Activated B cell treated with CpG ODN at 0.5 μM for 24 hours (primary cell): Measurements from ENCODE around the gene SASH1. TPM values are rescaled to one million over a fixed set of nuclear protein-coding genes. Genes with fewer than 3 reads are reported as not detected.

Experiments used
- ATAC-seq: fragments of 200-7000 bp; cut with Tn5 transposase; one replicate; pipeline ENCODE4 v1.10.0; 2021; ENCODE audit warnings: low read depth, mild to moderate bottlenecking, moderate library complexity
- CTCF ChIA-PET: fragments of 350-600 bp; sonication (Branson Sonifier 250); formaldehyde crosslinking; loops from one replicate; lab custom pipeline; 2021; ENCODE audit warnings: antibody characterized with exemption; lab: Charles Lee
- POLR2A ChIA-PET: fragments of 350-600 bp; sonication (Branson Sonifier 250); formaldehyde crosslinking; loops from one replicate; lab custom pipeline; 2021; ENCODE audit warnings: antibody characterized with exemption; lab: Charles Lee
- DNase-seq: peaks from one replicate; pipeline ENCODE4 v3.0.0; 2022
- H3K27ac Mint-ChIP-seq: one replicate; pipeline ENCODE4 v1.8.0; 2020; ENCODE audit warnings: mixed read lengths
- H3K27me3 Mint-ChIP-seq: one replicate; pipeline ENCODE4 v1.8.0; 2021; ENCODE audit warnings: mixed read lengths
- H3K36me3 Mint-ChIP-seq: one replicate; pipeline ENCODE4 v1.8.0; 2021; ENCODE audit warnings: low read depth, mixed read lengths
- H3K4me1 Mint-ChIP-seq: one replicate; pipeline ENCODE4 v1.8.0; 2021; ENCODE audit warnings: mixed read lengths
- H3K4me3 Mint-ChIP-seq: one replicate; pipeline ENCODE4 v1.8.0; 2020; ENCODE audit warnings: mild to moderate bottlenecking, mixed read lengths
- H3K9me3 Mint-ChIP-seq: one replicate; pipeline ENCODE4 v1.8.0; 2020; ENCODE audit warnings: mixed read lengths
- CTCF ChIP-seq: fragments of 200-600 bp; IDR thresholded peaks from one replicate; pipeline ENCODE4 v1.8.0; 2022; ENCODE audit warnings: antibody characterized with exemption, mild to moderate bottlenecking
- intact Hi-C: fragments of 100-400 bp; cut with micrococcal nuclease; formaldehyde crosslinking; loops from one replicate; pipeline ENCODE4 v1.15.1; 2024
- total RNA-seq: library from RNA; stranded (reverse); gene quantifications from 2 replicates; pipeline ENCODE4 v1.2.3, GENCODE V29; 2022

Gene SASH1
- total RNA-seq, 1 donor from 2014 or later, result 0.49 TPM

- TF ChIP-seq CTCF, result no peak
- Mint-ChIP-seq H3K4me3 (no peak overlapping the region), H3K4me1 (no peaks in the 10 kb centered on the region), H3K9me3 (no peaks in the 10 kb centered on the region), H3K27ac (no peak overlapping the region), H3K36me3 (no peaks in the 10 kb centered on the region), H3K27me3 (peaks cover 8% of the 10 kb centered on the region)
- POLR2A ChIA-PET, result no interaction called here
- DNase-seq (no peak), ATAC-seq (no peak)
- CTCF ChIA-PET, result no interaction called here
- intact Hi-C loops, result no loop called here
These were observed 155.1 kb downstream of the SASH1 start for GRCh38 chr6:148497717-148498116.

DNA sequence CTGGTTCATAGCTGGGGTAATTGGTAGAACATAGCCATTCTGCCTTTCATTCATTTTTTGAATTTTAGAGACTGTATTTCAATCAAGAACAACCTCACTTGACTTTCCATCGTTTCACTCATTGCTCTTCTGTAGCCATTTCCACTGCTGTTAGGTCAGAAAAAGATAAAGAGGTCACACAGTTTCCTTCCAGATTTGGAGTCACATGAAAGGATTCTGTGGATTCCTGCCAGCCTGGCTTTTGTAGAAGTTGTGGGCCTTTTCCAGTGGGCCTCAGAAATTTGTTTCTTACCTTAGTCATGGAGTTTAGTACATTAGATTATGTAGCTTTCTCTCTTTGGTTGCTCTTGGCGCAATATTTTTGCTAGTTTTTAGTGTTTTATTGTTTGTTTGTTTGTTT lies 157.8 kb downstream of the SASH1 start:
- DNase-seq (no peak), ATAC-seq (no peak)
- Mint-ChIP-seq H3K27me3 (peaks cover 8% of the 10 kb centered on the region), H3K27ac (no peak overlapping the region), H3K4me3 (no peak overlapping the region), H3K36me3 (no peaks in the 10 kb centered on the region), H3K9me3 (no peaks in the 10 kb centered on the region), H3K4me1 (no peaks in the 10 kb centered on the region)
- POLR2A ChIA-PET, result no interaction called here
- no peak for TF ChIP-seq CTCF
- intact Hi-C loops, result no loop called here
- CTCF ChIA-PET, result no interaction called here

- ATAC-seq, result no peak
- no peaks in the 10 kb centered on the region for H3K36me3 Mint-ChIP-seq
- H3K4me3 Mint-ChIP-seq, result no peak overlapping the region
- H3K9me3 Mint-ChIP-seq, result no peaks in the 10 kb centered on the region
- TF ChIP-seq CTCF, result no peak
- intact Hi-C loops, result no loop called here
- peaks cover 8% of the 10 kb centered on the region for H3K27me3 Mint-ChIP-seq
- POLR2A ChIA-PET, result no interaction called here
- DNase-seq, result no peak
- no peak overlapping the region for H3K27ac Mint-ChIP-seq
- H3K4me1 Mint-ChIP-seq, result no peaks in the 10 kb centered on the region
- CTCF ChIA-PET, result no interaction called here
These were observed 158.5 kb downstream of the SASH1 start for GRCh38 chr6:148501178-148501590.

DNA sequence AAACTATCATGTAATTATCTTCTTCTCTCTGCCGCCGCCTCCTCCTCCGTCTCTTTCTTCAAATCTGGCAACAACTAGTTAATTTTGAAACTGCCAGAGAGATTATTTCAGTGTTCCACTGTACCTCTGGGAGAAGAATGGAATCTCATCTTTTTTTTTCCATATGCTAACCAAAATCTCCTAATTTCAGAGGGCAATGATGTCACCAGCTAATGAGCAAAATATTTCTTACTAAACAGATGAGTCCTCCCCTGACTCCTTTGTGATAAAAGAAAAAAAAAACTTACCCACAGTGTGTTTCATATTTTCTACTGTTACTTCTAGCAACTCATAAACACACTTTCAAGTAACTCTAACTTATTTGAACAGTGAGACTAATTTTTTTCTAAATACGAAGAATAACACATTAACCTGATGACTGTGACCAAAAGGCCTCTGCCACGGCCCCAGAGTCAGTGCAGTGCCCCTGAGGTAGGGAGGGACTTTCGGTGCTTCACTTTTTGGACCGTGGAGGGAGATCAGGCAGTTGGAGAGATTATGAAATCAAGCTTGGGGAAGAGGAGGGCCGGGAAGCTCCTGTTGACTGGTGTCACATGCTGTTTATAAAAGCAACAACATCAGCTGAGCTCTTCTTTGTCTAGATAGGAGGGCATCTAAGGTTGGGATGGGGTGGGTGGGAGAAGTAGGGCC lies 159.6 kb downstream of the SASH1 start:
- ChIA-PET CTCF (no interaction called here), POLR2A (no interaction called here)
- no peak overlapping the region for H3K4me3 Mint-ChIP-seq
- TF ChIP-seq CTCF, result no peak
- no peaks in the 10 kb centered on the region for H3K9me3 Mint-ChIP-seq
- H3K36me3 Mint-ChIP-seq, result no peaks in the 10 kb centered on the region
- no peak for DNase-seq
- H3K27ac Mint-ChIP-seq, result no peak overlapping the region
- no peaks in the 10 kb centered on the region for H3K4me1 Mint-ChIP-seq
- intact Hi-C loops, result no loop called here
- peaks cover 14% of the 10 kb centered on the region for H3K27me3 Mint-ChIP-seq
- no peak for ATAC-seq

DNA sequence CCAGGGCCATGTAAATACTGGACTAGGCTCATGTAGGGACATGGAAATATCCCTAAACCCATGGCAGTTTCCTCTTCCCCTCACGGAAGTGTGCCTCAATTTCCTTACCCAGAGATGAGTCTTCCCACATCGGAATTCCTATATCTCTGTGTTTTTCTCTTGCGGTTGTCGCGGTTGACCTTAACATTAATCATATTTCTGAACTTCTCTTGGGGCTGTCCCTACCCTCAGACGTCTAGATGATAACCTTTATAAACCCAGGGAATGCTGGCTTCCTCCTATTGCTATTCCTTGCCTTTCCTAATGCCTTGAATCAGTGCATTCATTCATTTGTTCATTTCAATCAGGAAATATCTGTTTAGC lies 160.1 kb downstream of the SASH1 start:
- ATAC-seq, result no peak
- DNase-seq, result no peak
- Mint-ChIP-seq H3K36me3 (no peaks in the 10 kb centered on the region), H3K9me3 (no peaks in the 10 kb centered on the region), H3K4me3 (no peak overlapping the region), H3K27ac (no peak overlapping the region), H3K27me3 (peaks cover 16% of the 10 kb centered on the region), H3K4me1 (no peaks in the 10 kb centered on the region)
- ChIA-PET POLR2A (no interaction called here), CTCF (no interaction called here)
- intact Hi-C loops, result no loop called here
- TF ChIP-seq CTCF, result no peak
